Dermis microvascular lymphatic vessel endothelial cell (primary cell): ENCODE data around the gene COL5A3. TPM values are rescaled to one million over a fixed set of nuclear protein-coding genes. Genes with fewer than 3 reads are reported as not detected.
"Not testable (repeated sequence)": the region's sequence is repeated elsewhere in the genome, so short reads cannot be mapped to it uniquely, and the experiment has no call there.

Experiments used
- DNase-seq, 2 donors: peaks; one replicate each; pipeline versions ENCODE4 v3.0.0 to v3.0.0-alpha.2; 2010; ENCODE audit warnings: low read depth in 2 of 2
- total RNA-seq: library from RNA; depleted of rRNA; stranded (reverse); fragments of >200 nt; gene quantifications from 2 replicates; pipeline ENCODE4 v1.2.1, GENCODE V29; 2014

The COL5A3 gene
- total RNA-seq, result 0.13 and 0.25 TPM in 2 replicates

GRCh38 chr19:10010247-10010691, at the start of gene COL5A3:
COL5A3 (minus strand) TSS chr19:10010504; CDS start chr19:10010385, 119 bp downstream.
- no peak for DNase-seq

DNA sequence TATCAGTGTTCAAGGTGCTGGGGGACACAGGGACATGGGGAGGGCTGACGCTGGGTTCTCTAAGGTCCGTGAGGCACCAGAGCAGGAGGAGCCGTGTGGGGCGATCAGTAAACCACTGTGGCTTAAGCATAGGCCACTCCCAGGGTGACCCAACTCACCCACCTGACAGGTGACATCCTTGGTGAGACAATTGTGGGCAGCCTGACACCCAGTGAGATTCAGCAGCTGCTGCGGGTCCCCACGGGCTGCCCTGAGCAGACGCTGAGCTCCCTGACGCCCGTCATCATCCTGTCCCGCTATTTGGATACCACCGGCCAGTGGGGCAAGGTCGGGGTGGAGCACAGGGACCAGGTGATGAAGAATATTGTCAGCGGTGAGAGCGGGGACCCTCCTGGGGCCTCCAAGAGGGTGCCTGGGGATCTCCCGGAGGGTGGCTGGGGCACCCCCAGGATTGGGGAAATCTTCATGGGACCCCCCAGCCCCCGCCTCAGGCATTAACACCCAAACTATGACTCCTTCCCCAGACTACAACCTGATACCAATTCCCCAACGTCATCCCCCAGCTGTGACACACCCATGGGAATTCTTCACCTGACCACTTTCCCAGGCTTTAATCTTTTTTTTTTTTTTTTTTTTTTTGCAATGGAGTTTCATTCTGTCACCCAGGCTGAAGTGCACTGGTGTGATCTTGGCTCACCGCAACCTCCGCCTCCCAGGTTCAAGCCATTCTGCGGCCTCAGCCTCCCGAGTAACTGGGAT, 42.5 kb upstream of the COL5A3 start:
- no peak for DNase-seq

- DNase-seq, result no peak
These were observed 39.3 kb upstream of the COL5A3 start for GRCh38 chr19:10049626-10050025.

GRCh38 chr19:10045371-10045770, 35.1 kb upstream of the COL5A3 start:
- no peak for DNase-seq

GRCh38 chr19:10044390-10044789, 34.1 kb upstream of the COL5A3 start:
- DNase-seq, result peak in 1 of 2 donors; percentile 18

DNA sequence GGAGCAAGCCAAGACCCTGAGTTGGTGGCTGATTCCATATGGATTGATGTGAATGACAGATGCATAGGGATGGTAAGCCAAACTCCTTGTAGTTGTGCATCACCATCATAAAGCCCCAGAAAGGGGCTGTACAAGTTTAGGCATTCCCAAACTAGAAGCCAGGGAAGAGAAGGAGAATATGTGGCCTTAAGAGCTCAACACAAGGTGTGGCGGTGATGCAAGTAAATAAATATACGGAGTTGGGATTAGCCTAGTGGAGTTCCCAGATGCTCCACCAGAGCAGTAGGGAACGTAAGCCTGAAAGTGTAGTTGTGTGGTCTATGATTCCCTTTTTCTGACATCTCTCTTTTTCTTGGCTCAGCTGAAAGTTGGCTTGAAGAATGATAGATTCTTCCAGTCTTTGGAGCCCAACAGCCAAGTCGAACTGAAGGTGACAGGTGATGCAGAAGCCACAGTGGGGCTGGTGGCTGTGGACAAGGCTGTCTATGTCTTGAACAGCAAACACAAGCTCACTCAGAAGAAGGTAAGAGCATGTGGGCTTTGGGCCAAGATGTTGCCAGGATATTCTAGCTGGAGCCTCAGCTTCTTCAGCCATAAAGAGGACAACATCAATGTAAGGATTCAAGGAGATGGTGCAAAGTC, 33.1 kb upstream of the COL5A3 start:
- no peak for DNase-seq

DNA sequence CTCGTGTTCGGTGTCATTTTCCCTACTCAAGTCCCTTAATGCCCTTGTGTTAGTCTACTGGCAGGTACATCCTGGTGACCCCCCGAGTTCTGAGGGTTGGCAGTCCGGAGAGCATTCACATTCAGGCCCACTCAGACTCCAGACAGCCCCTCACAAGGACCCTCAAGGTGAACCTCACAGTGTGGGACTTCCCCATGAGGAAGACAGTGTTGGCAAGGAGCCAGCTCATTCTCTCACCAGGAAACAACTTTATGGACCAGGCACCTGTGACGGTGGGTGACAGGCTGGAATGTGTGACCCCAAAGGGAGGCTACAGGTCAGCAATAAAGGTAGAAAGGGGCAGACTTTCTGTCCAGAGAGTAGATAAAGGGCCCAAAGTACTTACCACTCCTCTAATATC, 27.5 kb upstream of the COL5A3 start:
- DNase-seq, result no peak

- no peak for DNase-seq
These were observed 27.1 kb upstream of the COL5A3 start for GRCh38 chr19:10037367-10037766.

DNA sequence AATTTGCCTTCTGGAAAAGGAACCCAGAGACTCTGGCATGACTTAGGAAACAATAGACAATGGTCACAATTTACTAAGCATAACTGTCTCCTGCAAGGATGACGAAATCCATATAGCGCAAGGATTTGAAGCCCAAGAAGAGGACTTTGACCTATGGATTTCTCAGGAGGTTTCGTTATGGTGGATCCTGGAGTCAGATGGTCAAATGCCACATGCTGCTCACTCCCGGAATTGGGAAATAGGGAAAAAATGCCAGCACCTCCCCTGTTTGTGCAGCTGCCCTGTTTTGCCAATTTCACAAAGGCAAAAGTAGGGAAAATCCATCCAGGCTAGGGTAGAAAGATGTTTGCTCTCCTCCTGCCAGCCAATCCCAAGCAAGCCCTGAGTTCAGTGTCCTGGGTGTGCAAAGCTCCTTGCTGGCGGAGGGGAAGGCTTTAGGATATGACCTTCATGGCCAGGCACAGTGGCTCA, 26.3 kb upstream of the COL5A3 start:
- DNase-seq, result no peak

- no peak for DNase-seq
These were observed 23.3 kb upstream of the COL5A3 start for GRCh38 chr19:10033614-10034013.

GRCh38 chr19:10027158-10027997, 17.1 kb upstream of the COL5A3 start:
- DNase-seq, result peak; percentile 82 to 92

DNA sequence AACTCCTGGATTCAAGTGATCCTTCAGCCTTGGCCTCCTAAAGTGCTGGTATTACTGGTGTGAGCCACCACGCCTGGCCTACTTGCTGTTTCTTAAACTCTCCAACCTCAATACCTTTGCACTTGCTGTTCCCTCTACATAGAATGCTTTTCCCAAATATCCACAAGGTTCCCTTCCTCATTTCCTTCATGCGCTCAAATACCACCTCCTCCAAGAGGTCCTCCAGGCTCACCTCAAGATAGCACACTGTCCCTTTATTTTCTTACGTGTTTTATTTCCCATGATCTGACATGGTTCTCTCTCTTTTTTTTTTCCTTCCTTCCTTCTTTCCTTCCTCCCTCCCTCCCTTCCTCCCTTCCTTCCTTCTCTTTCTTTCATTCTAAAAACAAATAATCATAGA, 16.4 kb upstream of the COL5A3 start:
- no peak for DNase-seq

GRCh38 chr19:10023096-10023495, 12.8 kb upstream of the COL5A3 start:
- DNase-seq, result not testable (repeated sequence)

GRCh38 chr19:10021863-10022262, 11.6 kb upstream of the COL5A3 start:
- peak in 1 of 2 donors; percentile 10 for DNase-seq

- DNase-seq, result no peak
These were observed 11.1 kb upstream of the COL5A3 start for GRCh38 chr19:10021446-10021845.

DNA sequence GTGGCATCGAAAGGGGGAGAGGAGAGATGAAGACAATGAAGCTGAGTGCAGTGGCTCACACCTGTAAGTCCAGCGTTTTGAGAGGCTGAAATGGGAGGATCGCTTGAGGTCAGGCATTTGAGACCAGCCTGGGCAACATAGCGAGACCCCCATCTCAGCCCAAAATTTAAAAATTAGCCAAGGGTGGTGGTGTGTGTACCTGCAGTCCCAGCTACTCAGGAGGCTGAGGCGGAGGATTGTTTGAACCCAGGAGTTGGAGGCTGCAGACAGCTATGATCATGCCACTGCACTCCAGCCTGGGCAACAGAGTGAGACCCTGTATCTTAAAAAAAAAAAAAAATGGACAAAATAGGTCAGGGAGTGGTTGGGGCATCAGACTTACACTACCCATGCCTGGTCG, 10.5 kb upstream of the COL5A3 start:
- DNase-seq, result no peak

DNA sequence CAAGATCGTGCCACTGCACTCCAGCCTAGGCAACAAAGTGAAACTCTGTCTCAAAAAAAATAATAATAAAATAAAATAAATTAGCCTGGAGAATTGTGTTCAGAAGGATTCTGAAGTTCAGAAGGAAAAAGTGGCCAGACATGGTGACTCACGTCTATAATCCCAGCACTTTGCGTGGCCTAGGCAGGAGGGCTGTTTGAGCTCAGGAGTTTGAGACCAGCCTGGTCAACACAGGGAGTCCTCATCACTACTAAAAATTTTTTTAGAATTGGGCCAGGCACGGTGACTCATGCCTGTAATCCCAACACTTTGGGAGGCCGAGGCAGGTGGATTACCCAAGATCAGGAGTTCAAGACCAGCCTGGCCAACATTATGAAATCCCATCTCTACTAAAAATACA, 8.9 kb upstream of the COL5A3 start:
- no peak for DNase-seq

GRCh38 chr19:10018786-10019185, 8.5 kb upstream of the COL5A3 start:
- no peak for DNase-seq

DNA sequence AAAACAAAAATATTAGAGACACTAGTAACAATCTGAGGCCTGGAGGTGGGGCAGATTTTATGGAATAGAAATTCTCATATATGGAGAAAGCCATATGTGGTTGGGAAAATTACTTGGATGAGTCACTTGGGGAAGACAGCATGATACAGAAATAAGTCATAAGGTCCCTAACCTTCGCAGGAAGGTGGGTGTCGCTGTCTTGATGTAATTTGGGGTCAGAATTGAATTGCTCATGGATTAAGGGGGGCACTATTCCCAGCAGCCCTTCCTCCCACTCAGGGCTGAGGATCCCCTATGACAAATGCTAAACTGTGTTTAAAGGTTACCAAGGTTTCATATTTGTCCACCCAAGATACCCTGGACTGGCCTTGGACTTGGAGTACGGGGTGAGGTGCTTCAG, 8.0 kb upstream of the COL5A3 start:
- DNase-seq, result no peak

GRCh38 chr19:10013834-10014618, 3.7 kb upstream of the COL5A3 start:
- DNase-seq, result no peak

DNA sequence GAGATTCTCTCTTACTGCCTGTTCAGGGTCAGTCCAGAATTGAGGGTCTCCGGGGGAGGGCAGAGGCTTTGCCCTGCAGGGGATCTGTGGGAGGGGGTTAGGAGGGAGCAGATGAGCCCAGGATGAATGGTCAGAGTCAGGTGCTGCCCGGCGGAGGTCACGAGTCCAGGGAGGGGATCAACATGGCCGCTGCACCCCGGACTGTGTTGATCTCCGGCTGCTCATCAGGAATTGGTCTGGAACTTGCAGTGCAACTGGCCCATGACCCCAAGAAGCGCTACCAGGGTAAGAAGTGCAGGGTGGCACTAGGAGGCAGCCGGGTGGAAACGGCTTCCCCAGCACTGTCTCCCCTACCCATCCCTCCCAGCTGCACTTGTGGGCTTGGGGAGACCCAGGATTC, 3.0 kb upstream of the COL5A3 start, which contains the start of gene RDH8:
RDH8 (plus strand) TSS at position 168 of the 400 bp plus-strand sequence; CDS start at position 183, 15 bp downstream.
- no peak for DNase-seq
